HepG2 (cell line): ENCODE data around the gene PMFBP1. TPM values are rescaled to one million over a fixed set of nuclear protein-coding genes. Genes with fewer than 3 reads are reported as not detected.

Source experiments
- ATAC-seq: fragments of 200-7000 bp; cut with Tn5 transposase; 3 replicates; pipeline ENCODE4 v1.9.1; 2020; ENCODE audit warnings: mild to moderate bottlenecking, moderate library complexity
- BruUV-seq: library from RNA; stranded (reverse); fragments of 400-500 nt; replicated peaks from 2 replicates; lab custom pipeline; 2021; lab: Mats Ljungman, UMichigan
- CTCF ChIA-PET: fragments of 300-600 bp; formaldehyde crosslinking; extraction: SDS; loops from one replicate; lab custom pipeline; 2021; ENCODE audit warnings: low total read pairs, inconsistent platforms, low intra/inter-chr PET ratio; lab: Yijun Ruan, JAX
- POLR2A ChIA-PET: fragments of 350-600 bp; sonication (Branson Sonifier 250); formaldehyde crosslinking; loops from one replicate; lab custom pipeline; 2020; ENCODE audit warnings: antibody characterized with exemption, inconsistent platforms; lab: Yijun Ruan, JAX
- DNase-seq: peaks from one replicate; pipeline ENCODE4 v3.0.0-alpha.2; 2015; ENCODE audit warnings: low spot score
- FAIRE-seq: peaks from 3 replicates; lab custom pipeline; 2011; peaks lifted over from hg19 to GRCh38; lab: Jason Lieb, UNC
- H2AFZ ChIP-seq: one replicate; pipeline ENCODE4 v1.6.1; 2011; ENCODE audit warnings: low read length, inconsistent platforms
- H3K27ac ChIP-seq: fragments of 300-600 bp; 3 replicates; pipeline ENCODE4 v1.8.0; 2011; ENCODE audit warnings: mixed run types, mild to moderate bottlenecking, mixed read lengths, low read length, inconsistent platforms; ENCODE audit not compliant: insufficient read depth; ENCODE audit errors: extremely low read length
- H3K27me3 ChIP-seq, 2 experiments: fragments of 200-600 bp in 1 of 2; 2 replicates in 1 of 2; 3 replicates in 1 of 2; pipeline versions ENCODE4 v1.6.0 to v1.8.0; 2011; ENCODE audit warnings: low read length in 2 of 2, mild to moderate bottlenecking in 2 of 2, moderate library complexity in 2 of 2, inconsistent platforms in 1 of 2; ENCODE audit not compliant: insufficient read depth in 2 of 2, control insufficient read depth in 1 of 2
- H3K36me3 ChIP-seq, 2 experiments: fragments of 200-600 bp in 1 of 2; replicated peaks in 1 of 2; 2 replicates in 1 of 2; 3 replicates in 1 of 2; pipeline versions ENCODE4 v1.5.1 to v1.8.0; 2011; ENCODE audit warnings: low read length in 2 of 2, inconsistent platforms in 1 of 2; ENCODE audit not compliant: insufficient read depth in 2 of 2, control insufficient read depth in 1 of 2
- H3K4me1 ChIP-seq: 2 replicates; pipeline ENCODE4 v1.5.1; 2012; ENCODE audit warnings: low read length, inconsistent platforms; ENCODE audit not compliant: insufficient read depth
- H3K4me2 ChIP-seq: 2 replicates; pipeline ENCODE4 v1.6.0; 2011; ENCODE audit warnings: low read depth, low read length, inconsistent platforms
- H3K4me3 ChIP-seq, 3 experiments: fragments of 200-600 bp in 1 of 3; sonication (generic), shearing (Covaris generic) in 1 of 3; replicated peaks in 1 of 3; 2 replicates each; pipeline ENCODE4 v1.5.1; 2011 to 2016; ENCODE audit warnings: low read length in 3 of 3, inconsistent platforms in 2 of 3, low read depth in 2 of 3, mild to moderate bottlenecking in 2 of 3, control low read depth in 1 of 3, mixed read lengths in 1 of 3; ENCODE audit not compliant: insufficient read depth in 1 of 3
- H3K79me2 ChIP-seq: one replicate; pipeline ENCODE4 v1.6.1; 2011; ENCODE audit warnings: low read length, inconsistent platforms; ENCODE audit not compliant: insufficient read depth
- H3K9ac ChIP-seq: 2 replicates; pipeline ENCODE4 v1.6.0; 2011; ENCODE audit warnings: mild to moderate bottlenecking, low read depth, low read length, inconsistent platforms; ENCODE audit not compliant: insufficient read depth
- H3K9me3 ChIP-seq: 2 replicates; pipeline ENCODE4 v1.5.1; 2012; ENCODE audit warnings: mild to moderate bottlenecking, low read length
- H4K20me1 ChIP-seq: 2 replicates; pipeline ENCODE4 v1.6.0; 2011; ENCODE audit warnings: inconsistent platforms, mild to moderate bottlenecking, low read length, moderate library complexity; ENCODE audit not compliant: insufficient read depth
- BRCA1 ChIP-seq: sonication (generic); formaldehyde crosslinking; IDR thresholded peaks from 2 replicates; pipeline ENCODE4 v1.4.0; 2020; ENCODE audit warnings: missing genetic modification reagents
- CENPT ChIP-seq: sonication (generic); formaldehyde crosslinking; IDR thresholded peaks from 2 replicates; pipeline ENCODE4 v1.8.0; 2022; ENCODE audit warnings: low read depth, mild to moderate bottlenecking, moderate library complexity, missing genetic modification reagents
- E2F1 ChIP-seq: sonication (generic); formaldehyde crosslinking; IDR thresholded peaks from 2 replicates; pipeline ENCODE4 v1.5.0; 2020; ENCODE audit warnings: missing genetic modification reagents
- ETV6 ChIP-seq: sonication (generic); formaldehyde crosslinking; conservative IDR thresholded peaks from 2 replicates; pipeline ENCODE4 v1.4.0; 2020; ENCODE audit warnings: missing genetic modification reagents
- HIVEP1 ChIP-seq: sonication (generic); formaldehyde crosslinking; IDR thresholded peaks from 2 replicates; pipeline ENCODE4 v1.4.0; 2020; ENCODE audit warnings: mild to moderate bottlenecking, missing genetic modification reagents
- ONECUT2 ChIP-seq: sonication (generic); formaldehyde crosslinking; IDR thresholded peaks from 2 replicates; pipeline ENCODE4 v1.4.0; 2020; ENCODE audit warnings: missing genetic modification reagents
- POLR2G ChIP-seq: fragments of 200-400 bp; formaldehyde crosslinking; IDR thresholded peaks from 2 replicates; pipeline ENCODE4 v1.6.1; 2018; ENCODE audit warnings: mild to moderate bottlenecking, low read depth, low read length, moderate library complexity
- REL ChIP-seq: sonication (generic); formaldehyde crosslinking; conservative IDR thresholded peaks from 2 replicates; pipeline ENCODE4 v1.8.0; 2022; ENCODE audit warnings: mild to moderate bottlenecking, missing genetic modification reagents, moderate library complexity
- ZNF549 ChIP-seq: sonication (generic); formaldehyde crosslinking; IDR thresholded peaks from 2 replicates; pipeline ENCODE4 v1.5.0; 2020; ENCODE audit warnings: missing genetic modification reagents
- ZSCAN30 ChIP-seq: sonication (generic); formaldehyde crosslinking; IDR thresholded peaks from 2 replicates; pipeline ENCODE4 v1.5.0; 2020; ENCODE audit warnings: mild to moderate bottlenecking, missing genetic modification reagents
- WGBS: methylation state at CpG from one replicate; pipeline ENCODE4 v1.1.6; 2017; ENCODE audit warnings: low lambda C conversion rate; 5-methylcytosine and 5-hydroxymethylcytosine counted together
- in situ Hi-C: cut with HindIII; loops from 2 replicates; pipeline ENCODE4 v1.10.0; 2017; ENCODE audit warnings: low pct_unique_long_range_greater_than_20kb; ENCODE audit not compliant: extremely low pct_ligation_motif_present
- intact Hi-C: fragments of 100-400 bp; cut with micrococcal nuclease; formaldehyde crosslinking; loops from one replicate; pipeline ENCODE4 v1.10.0; 2022; ENCODE audit not compliant: unreplicated experiment
- polyA plus RNA-seq, 8 experiments: library from polyadenylated mRNA; depleted of rRNA in 3 of 8; stranded (reverse) in 7 of 8; unstranded in 1 of 8; fragments of >200 nt; fragmentation: Illumina TruSeq in 4 of 8; extraction: Trizol in 4 of 8; gene quantifications; 2 replicates each; pipeline versions ENCODE4 v1.2.1 to v1.2.3, GENCODE V29; 2011 to 2016; ENCODE audit warnings: low read depth in 4 of 8, missing spikeins in 1 of 8, mixed read lengths in 1 of 8; ENCODE audit not compliant: insufficient read depth in 1 of 8
- total RNA-seq, 5 experiments: library from RNA; depleted of rRNA; stranded (reverse); fragments of >200 nt; fragmentation: Illumina TruSeq; extraction: Trizol; gene quantifications; 2 replicates each; pipeline ENCODE4 v1.2.3, GENCODE V29; 2016; ENCODE audit warnings: low read depth in 1 of 5
- TF ChIP-seq, protein P1 (sequence below): sonication (generic); formaldehyde crosslinking; IDR thresholded peaks from 2 replicates; pipeline ENCODE4 v1.4.0; 2020; ENCODE audit warnings: missing genetic modification reagents
- TF ChIP-seq, protein P2 (sequence below): sonication (generic); formaldehyde crosslinking; IDR thresholded peaks from 2 replicates; pipeline ENCODE4 v1.5.0; 2020; ENCODE audit warnings: missing genetic modification reagents, mild to moderate bottlenecking, borderline replicate concordance

Gene PMFBP1
- total and polyA plus RNA-seq, 2 of the 13 experiments (the other 11 are each of a cell fraction or from before 2014, with no cell fraction given): 1.9 to 3.8 TPM

GRCh38 chr16:72085002-72085401 is 87.0 kb downstream of the PMFBP1 start:
- Histone ChIP-seq H3K36me3 (peaks cover 14 to 50% of the 10 kb centered on the region in 2 experiments), H3K27me3 (no peaks in the 10 kb centered on the region), H3K4me3 (no peak overlapping the region), H3K9me3 (peaks cover 11% of the 10 kb centered on the region), H3K27ac (no peak overlapping the region), H2AFZ (no peak overlapping the region), H3K9ac (no peak overlapping the region), H3K79me2 (peaks cover 5% of the 10 kb centered on the region), H3K4me1 (peaks cover 41% of the 10 kb centered on the region), H3K4me2 (no peak overlapping the region), H4K20me1 (no peaks in the 10 kb centered on the region)
- ATAC-seq (no peak), FAIRE-seq (no peak), DNase-seq (no peak)
- no TSS peak for BruUV-seq
- intact Hi-C loops (no loop called here), in situ Hi-C loops (no loop called here)
- no peak for TF ChIP-seq E2F1
- TF ChIP-seq, protein P1, sequence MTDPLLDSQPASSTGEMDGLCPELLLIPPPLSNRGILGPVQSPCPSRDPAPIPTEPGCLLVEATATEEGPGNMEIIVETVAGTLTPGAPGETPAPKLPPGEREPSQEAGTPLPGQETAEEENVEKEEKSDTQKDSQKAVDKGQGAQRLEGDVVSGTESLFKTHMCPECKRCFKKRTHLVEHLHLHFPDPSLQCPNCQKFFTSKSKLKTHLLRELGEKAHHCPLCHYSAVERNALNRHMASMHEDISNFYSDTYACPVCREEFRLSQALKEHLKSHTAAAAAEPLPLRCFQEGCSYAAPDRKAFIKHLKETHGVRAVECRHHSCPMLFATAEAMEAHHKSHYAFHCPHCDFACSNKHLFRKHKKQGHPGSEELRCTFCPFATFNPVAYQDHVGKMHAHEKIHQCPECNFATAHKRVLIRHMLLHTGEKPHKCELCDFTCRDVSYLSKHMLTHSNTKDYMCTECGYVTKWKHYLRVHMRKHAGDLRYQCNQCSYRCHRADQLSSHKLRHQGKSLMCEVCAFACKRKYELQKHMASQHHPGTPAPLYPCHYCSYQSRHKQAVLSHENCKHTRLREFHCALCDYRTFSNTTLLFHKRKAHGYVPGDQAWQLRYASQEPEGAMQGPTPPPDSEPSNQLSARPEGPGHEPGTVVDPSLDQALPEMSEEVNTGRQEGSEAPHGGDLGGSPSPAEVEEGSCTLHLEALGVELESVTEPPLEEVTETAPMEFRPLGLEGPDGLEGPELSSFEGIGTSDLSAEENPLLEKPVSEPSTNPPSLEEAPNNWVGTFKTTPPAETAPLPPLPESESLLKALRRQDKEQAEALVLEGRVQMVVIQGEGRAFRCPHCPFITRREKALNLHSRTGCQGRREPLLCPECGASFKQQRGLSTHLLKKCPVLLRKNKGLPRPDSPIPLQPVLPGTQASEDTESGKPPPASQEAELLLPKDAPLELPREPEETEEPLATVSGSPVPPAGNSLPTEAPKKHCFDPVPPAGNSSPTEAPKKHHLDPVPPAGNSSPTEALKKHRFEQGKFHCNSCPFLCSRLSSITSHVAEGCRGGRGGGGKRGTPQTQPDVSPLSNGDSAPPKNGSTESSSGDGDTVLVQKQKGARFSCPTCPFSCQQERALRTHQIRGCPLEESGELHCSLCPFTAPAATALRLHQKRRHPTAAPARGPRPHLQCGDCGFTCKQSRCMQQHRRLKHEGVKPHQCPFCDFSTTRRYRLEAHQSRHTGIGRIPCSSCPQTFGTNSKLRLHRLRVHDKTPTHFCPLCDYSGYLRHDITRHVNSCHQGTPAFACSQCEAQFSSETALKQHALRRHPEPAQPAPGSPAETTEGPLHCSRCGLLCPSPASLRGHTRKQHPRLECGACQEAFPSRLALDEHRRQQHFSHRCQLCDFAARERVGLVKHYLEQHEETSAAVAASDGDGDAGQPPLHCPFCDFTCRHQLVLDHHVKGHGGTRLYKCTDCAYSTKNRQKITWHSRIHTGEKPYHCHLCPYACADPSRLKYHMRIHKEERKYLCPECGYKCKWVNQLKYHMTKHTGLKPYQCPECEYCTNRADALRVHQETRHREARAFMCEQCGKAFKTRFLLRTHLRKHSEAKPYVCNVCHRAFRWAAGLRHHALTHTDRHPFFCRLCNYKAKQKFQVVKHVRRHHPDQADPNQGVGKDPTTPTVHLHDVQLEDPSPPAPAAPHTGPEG: no peak
- no peak for TF ChIP-seq POLR2G
- TF ChIP-seq ZNF549 (CRISPR knock-in tag): no peak
- TF ChIP-seq ETV6: no peak
- no peak for TF ChIP-seq ZSCAN30 (CRISPR knock-in tag)
- no peak for TF ChIP-seq REL (CRISPR knock-in tag)
- TF ChIP-seq BRCA1: no peak
- no peak for TF ChIP-seq HIVEP1
- TF ChIP-seq, protein P2, sequence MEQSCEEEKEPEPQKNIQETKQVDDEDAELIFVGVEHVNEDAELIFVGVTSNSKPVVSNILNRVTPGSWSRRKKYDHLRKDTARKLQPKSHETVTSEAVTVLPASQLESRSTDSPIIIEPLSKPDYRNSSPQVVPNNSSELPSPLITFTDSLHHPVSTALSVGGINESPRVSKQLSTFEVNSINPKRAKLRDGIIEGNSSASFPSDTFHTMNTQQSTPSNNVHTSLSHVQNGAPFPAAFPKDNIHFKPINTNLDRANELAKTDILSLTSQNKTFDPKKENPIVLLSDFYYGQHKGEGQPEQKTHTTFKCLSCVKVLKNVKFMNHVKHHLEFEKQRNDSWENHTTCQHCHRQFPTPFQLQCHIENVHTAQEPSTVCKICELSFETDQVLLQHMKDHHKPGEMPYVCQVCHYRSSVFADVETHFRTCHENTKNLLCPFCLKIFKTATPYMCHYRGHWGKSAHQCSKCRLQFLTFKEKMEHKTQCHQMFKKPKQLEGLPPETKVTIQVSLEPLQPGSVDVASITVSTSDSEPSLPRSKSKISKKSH (CRISPR knock-in tag): no peak
- TF ChIP-seq ONECUT2 (CRISPR knock-in tag): no peak
- no peak for TF ChIP-seq CENPT (CRISPR knock-in tag)
- 100% methylated on average over 2 of the region's 2 CpGs for WGBS
- CTCF ChIA-PET: no interaction called here
- POLR2A ChIA-PET: interaction anchor here (2.0 to 3.6 kb wide), 3 partner anchors 9 to 18 kb away, joined by 7 to 45 read pairs (median 13); partner anchors contain the start of genes DHX38 and TXNL4B
